ENCODE data around the gene ZBTB40. TPM values are rescaled to one million over a fixed set of nuclear protein-coding genes. Genes with fewer than 3 reads are reported as not detected.

ZBTB40 gene
- total RNA-seq, 1 experiment from 2014 or later, result 19.5 TPM

DNA sequence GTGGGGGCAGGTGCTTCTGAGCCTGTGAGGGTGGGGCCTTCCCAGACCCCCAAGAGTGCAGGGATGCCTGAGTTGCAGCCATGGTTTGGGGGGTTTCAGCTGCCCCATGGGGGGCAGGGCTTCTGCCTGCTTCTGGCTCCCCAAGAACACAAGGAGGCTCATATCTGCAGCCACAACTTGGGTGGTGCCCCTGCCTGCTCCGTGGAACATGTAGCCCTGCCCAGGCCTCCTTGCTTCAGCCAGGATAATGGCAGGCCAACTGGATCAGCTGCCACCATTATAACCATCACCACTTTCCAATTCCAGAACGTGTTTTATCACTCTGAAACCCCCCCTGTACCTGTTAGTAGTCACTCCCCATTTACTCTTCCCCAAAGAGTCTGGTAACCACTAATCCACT, 14.0 kb downstream of the ZBTB40 start:
- Histone ChIP-seq H3K4me1 (ENCODE audit: control insufficient read depth in 1 of 2, insufficient read depth in 2 of 2, low read length in 2 of 2) (peaks cover 0 to 3% of the 10 kb centered on the region in 2 experiments; a peak in 1 of 4 replicates), H3K9ac (ENCODE audit: low read length) (no peak overlapping the region), H3K9me3 (ENCODE audit: control insufficient read depth in 1 of 2, insufficient read depth in 1 of 2, low read depth in 1 of 2, low read length in 2 of 2) (no peaks in the 10 kb centered on the region), H2AFZ (ENCODE audit: low read depth, low read length, poor library complexity, severe bottlenecking) (no peak overlapping the region), H3K36me3 (ENCODE audit: control insufficient read depth in 1 of 2, insufficient read depth in 2 of 2, low read length in 2 of 2) (no peaks in the 10 kb centered on the region), H4K20me1 (ENCODE audit: insufficient read depth) (no peaks in the 10 kb centered on the region), H3K27me3 (ENCODE audit: insufficient read depth, low read length) (no peaks in the 10 kb centered on the region), H3K9me2 (ENCODE audit: insufficient read depth) (no peaks in the 10 kb centered on the region), H3K4me2 (ENCODE audit: low read length) (no peak overlapping the region), H3K4me3 (replicated peaks in 1 of 2; ENCODE audit: low read depth in 1 of 2, low read length in 2 of 2) (no peak overlapping the region), H3K79me2 (ENCODE audit: insufficient read depth, low read length) (peaks cover 70% of the 10 kb centered on the region), H3K27ac (ENCODE audit: low read depth, low read length) (no peak overlapping the region)
- ChIA-PET CTCF (no interaction called here), POLR2A (no interaction called here), RAD21 (ENCODE audit: low non-redundant PET in 1 of 2, low total read pairs in 2 of 2, uncharacterized antibody in 2 of 2, unreplicated experiment in 2 of 2) (no interaction called here)
- BruUV-seq (replicated peaks), result no TSS peak
- intact Hi-C loops (cut with micrococcal nuclease), result no loop called here
- DNase-seq (ENCODE audit: low read depth, low spot score) (no peak), ATAC-seq (no peak)
- TF ChIP-seq FOSL1 (IDR thresholded peaks at IDR 0.05; ENCODE audit: low read depth), result no peak

DNA sequence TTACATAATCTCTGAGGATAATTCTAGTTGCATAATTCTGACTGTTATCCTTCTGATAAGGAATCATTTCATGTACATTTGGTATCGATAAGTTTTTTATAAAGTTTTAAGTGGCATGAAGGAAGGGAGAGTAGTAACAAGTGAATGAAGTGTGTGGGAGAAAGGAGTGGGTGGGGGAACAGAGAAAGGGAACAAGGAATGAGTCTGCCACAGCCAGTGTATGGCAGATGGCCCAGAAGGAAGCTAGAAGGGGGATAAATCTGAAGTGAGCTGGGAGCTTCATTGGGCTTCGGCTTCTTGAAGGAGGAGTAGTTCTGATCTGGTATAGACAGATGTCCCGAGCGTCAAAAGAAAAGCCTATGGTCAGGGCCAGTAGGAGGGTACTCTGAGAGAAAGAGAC, 18.6 kb downstream of the ZBTB40 start:
- POLR2A ChIA-PET, result no interaction called here
- H3K27me3 ChIP-seq (ENCODE audit: insufficient read depth, low read length), result no peaks in the 10 kb centered on the region
- H3K4me3 ChIP-seq (replicated peaks in 1 of 2; ENCODE audit: low read depth in 1 of 2, low read length in 2 of 2), result no peak overlapping the region
- no peaks in the 10 kb centered on the region for H3K36me3 ChIP-seq (ENCODE audit: control insufficient read depth in 1 of 2, insufficient read depth in 2 of 2, low read length in 2 of 2)
- no peaks in the 10 kb centered on the region for H4K20me1 ChIP-seq (ENCODE audit: insufficient read depth)
- CTCF ChIA-PET, result no interaction called here
- intact Hi-C loops (cut with micrococcal nuclease), result no loop called here
- H3K9ac ChIP-seq (ENCODE audit: low read length), result no peak overlapping the region
- no peak overlapping the region for H3K4me2 ChIP-seq (ENCODE audit: low read length)
- TF ChIP-seq SP1 (IDR thresholded peaks at IDR 0.05; ENCODE audit: low read depth), result no peak
- no peak overlapping the region for H3K27ac ChIP-seq (ENCODE audit: low read depth, low read length)
- peaks cover 0 to 3% of the 10 kb centered on the region in 2 experiments; a peak in 1 of 4 replicates for H3K4me1 ChIP-seq (ENCODE audit: control insufficient read depth in 1 of 2, insufficient read depth in 2 of 2, low read length in 2 of 2)
- RAD21 ChIA-PET (ENCODE audit: low non-redundant PET in 1 of 2, low total read pairs in 2 of 2, uncharacterized antibody in 2 of 2, unreplicated experiment in 2 of 2), result no interaction called here
- no peaks in the 10 kb centered on the region for H3K9me3 ChIP-seq (ENCODE audit: control insufficient read depth in 1 of 2, insufficient read depth in 1 of 2, low read depth in 1 of 2, low read length in 2 of 2)
- ATAC-seq (no peak), DNase-seq (ENCODE audit: low read depth, low spot score) (no peak)
- H3K79me2 ChIP-seq (ENCODE audit: insufficient read depth, low read length), result peaks cover 61% of the 10 kb centered on the region
- H3K9me2 ChIP-seq (ENCODE audit: insufficient read depth), result no peaks in the 10 kb centered on the region
- BruUV-seq (replicated peaks), result no TSS peak
- H2AFZ ChIP-seq (ENCODE audit: low read depth, low read length, poor library complexity, severe bottlenecking), result no peak overlapping the region

DNA sequence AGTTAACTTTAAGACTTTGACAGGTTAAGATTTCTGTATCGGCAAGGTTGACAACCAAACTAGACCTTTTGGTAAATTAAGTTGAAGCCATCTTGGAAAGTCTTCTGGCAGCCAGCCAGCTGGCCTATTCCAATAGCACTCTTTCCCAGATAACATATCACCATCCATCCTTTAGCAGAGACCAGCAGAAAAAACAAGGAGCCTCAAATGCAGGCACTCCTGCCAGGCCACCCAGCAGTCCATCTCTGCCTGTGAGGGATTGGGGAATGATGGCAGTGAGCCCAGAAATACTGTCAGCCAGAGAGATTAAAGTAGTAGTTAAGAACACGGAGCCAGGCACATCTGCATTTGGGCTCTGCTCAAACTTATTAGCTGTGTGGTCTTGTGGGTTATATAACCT, 19.4 kb downstream of the ZBTB40 start:
- intact Hi-C loops (cut with micrococcal nuclease), result no loop called here
- no TSS peak for BruUV-seq (replicated peaks)
- ChIA-PET RAD21 (ENCODE audit: low non-redundant PET in 1 of 2, low total read pairs in 2 of 2, uncharacterized antibody in 2 of 2, unreplicated experiment in 2 of 2) (no interaction called here), POLR2A (no interaction called here), CTCF (no interaction called here)
- H3K4me1 ChIP-seq (ENCODE audit: control insufficient read depth in 1 of 2, insufficient read depth in 2 of 2, low read length in 2 of 2), result peaks cover 0 to 3% of the 10 kb centered on the region in 2 experiments; a peak in 1 of 4 replicates
- H3K9me3 ChIP-seq (ENCODE audit: control insufficient read depth in 1 of 2, insufficient read depth in 1 of 2, low read depth in 1 of 2, low read length in 2 of 2), result no peaks in the 10 kb centered on the region
- DNase-seq (ENCODE audit: low read depth, low spot score) (no peak), ATAC-seq (no peak)
- H3K36me3 ChIP-seq (ENCODE audit: control insufficient read depth in 1 of 2, insufficient read depth in 2 of 2, low read length in 2 of 2), result no peaks in the 10 kb centered on the region
- H3K9ac ChIP-seq (ENCODE audit: low read length), result no peak overlapping the region
- no peak overlapping the region for H3K27ac ChIP-seq (ENCODE audit: low read depth, low read length)
- TF ChIP-seq POLR2A (IDR thresholded peaks at IDR 0.05; ENCODE audit: borderline replicate concordance, extremely low read depth, insufficient read depth, insufficient read length), result no peak
- TF ChIP-seq, protein P1, sequence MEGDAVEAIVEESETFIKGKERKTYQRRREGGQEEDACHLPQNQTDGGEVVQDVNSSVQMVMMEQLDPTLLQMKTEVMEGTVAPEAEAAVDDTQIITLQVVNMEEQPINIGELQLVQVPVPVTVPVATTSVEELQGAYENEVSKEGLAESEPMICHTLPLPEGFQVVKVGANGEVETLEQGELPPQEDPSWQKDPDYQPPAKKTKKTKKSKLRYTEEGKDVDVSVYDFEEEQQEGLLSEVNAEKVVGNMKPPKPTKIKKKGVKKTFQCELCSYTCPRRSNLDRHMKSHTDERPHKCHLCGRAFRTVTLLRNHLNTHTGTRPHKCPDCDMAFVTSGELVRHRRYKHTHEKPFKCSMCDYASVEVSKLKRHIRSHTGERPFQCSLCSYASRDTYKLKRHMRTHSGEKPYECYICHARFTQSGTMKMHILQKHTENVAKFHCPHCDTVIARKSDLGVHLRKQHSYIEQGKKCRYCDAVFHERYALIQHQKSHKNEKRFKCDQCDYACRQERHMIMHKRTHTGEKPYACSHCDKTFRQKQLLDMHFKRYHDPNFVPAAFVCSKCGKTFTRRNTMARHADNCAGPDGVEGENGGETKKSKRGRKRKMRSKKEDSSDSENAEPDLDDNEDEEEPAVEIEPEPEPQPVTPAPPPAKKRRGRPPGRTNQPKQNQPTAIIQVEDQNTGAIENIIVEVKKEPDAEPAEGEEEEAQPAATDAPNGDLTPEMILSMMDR (IDR thresholded peaks at IDR 0.05 in 2 of 3, conservative IDR thresholded peaks at IDR 0.05 in 1 of 3; ENCODE audit: borderline replicate concordance in 1 of 3, insufficient read depth in 1 of 3, low read depth in 2 of 3, low read length in 2 of 3), result no peak
- H3K79me2 ChIP-seq (ENCODE audit: insufficient read depth, low read length), result peaks cover 57% of the 10 kb centered on the region
- H3K27me3 ChIP-seq (ENCODE audit: insufficient read depth, low read length), result no peaks in the 10 kb centered on the region
- H3K4me3 ChIP-seq (replicated peaks in 1 of 2; ENCODE audit: low read depth in 1 of 2, low read length in 2 of 2), result no peak overlapping the region
- no peak overlapping the region for H3K4me2 ChIP-seq (ENCODE audit: low read length)
- H2AFZ ChIP-seq (ENCODE audit: low read depth, low read length, poor library complexity, severe bottlenecking), result no peak overlapping the region
- no peaks in the 10 kb centered on the region for H4K20me1 ChIP-seq (ENCODE audit: insufficient read depth)
- H3K9me2 ChIP-seq (ENCODE audit: insufficient read depth), result no peaks in the 10 kb centered on the region

Data from HCT116 (cell line).